Spleen (tissue), 11 donors: ENCODE data around the gene TNFAIP8. TPM values are rescaled to one million over a fixed set of nuclear protein-coding genes. Genes with fewer than 3 reads are reported as not detected.
A peak's percentile ranks its signal among the peaks of the same experiment; 100 is the strongest.

Experiments
- DNase-seq: peaks from one replicate; pipeline ENCODE4 v3.0.0-alpha.2; 2020
- H3K27ac ChIP-seq, 8 donors: fragments of 200-600 bp; sonication (generic) in 7 of 8; 1 replicate in 4 of 8; 2 replicates in 4 of 8; pipeline versions ENCODE4 v1.5.0 to v1.8.0; 2016 to 2021; ENCODE audit warnings: inconsistent platforms in 4 of 8, mild to moderate bottlenecking in 4 of 8, moderate library complexity in 1 of 8
- H3K27me3 ChIP-seq, 7 donors: fragments of 200-600 bp; sonication (generic) in 6 of 7; replicated peaks in 1 of 7; 1 replicate in 4 of 7; 2 replicates in 3 of 7; pipeline versions ENCODE4 v1.5.0 to v1.8.0; 2016 to 2021; ENCODE audit warnings: inconsistent platforms in 3 of 7, mild to moderate bottlenecking in 1 of 7
- H3K36me3 ChIP-seq, 6 donors: fragments of 200-600 bp; sonication (generic) in 5 of 6; 1 replicate in 4 of 6; 2 replicates in 2 of 6; pipeline versions ENCODE4 v1.5.0 to v1.8.0; 2016 to 2021; ENCODE audit warnings: inconsistent platforms in 2 of 6
- H3K4me1 ChIP-seq, 6 donors: fragments of 200-600 bp; sonication (generic) in 5 of 6; 1 replicate in 3 of 6; 2 replicates in 3 of 6; pipeline versions ENCODE4 v1.5.0 to v1.8.0; 2016 to 2021; ENCODE audit warnings: inconsistent platforms in 3 of 6
- H3K4me3 ChIP-seq, 8 donors: fragments of 200-600 bp; sonication (generic) in 7 of 8; 1 replicate in 4 of 8; 2 replicates in 4 of 8; pipeline versions ENCODE4 v1.5.0 to v1.8.0; 2016 to 2021; ENCODE audit warnings: inconsistent platforms in 4 of 8, mild to moderate bottlenecking in 4 of 8, moderate library complexity in 2 of 8
- H3K9me3 ChIP-seq, 8 donors: fragments of 200-600 bp; sonication (generic) in 7 of 8; 1 replicate in 4 of 8; 2 replicates in 4 of 8; pipeline versions ENCODE4 v1.5.0 to v1.8.0; 2016 to 2021; ENCODE audit warnings: inconsistent platforms in 4 of 8
- POLR2A ChIP-seq, 3 donors: fragments of 450-650 bp; IDR thresholded peaks; one replicate each; pipeline ENCODE4 v1.5.1; 2017; ENCODE audit warnings: antibody characterized with exemption in 3 of 3, mild to moderate bottlenecking in 1 of 3
- POLR2AphosphoS5 ChIP-seq, 3 donors: sonication (generic); formaldehyde crosslinking; IDR thresholded peaks; one replicate each; pipeline ENCODE4 v1.5.1; 2017; ENCODE audit warnings: antibody characterized with exemption in 3 of 3
- WGBS, 5 donors: extraction: QIAGEN DNeasy Blood & Tissue Kit in 3 of 5; methylation state at CpG; one replicate each; pipeline versions ENCODE4 v1.1.5 to v1.1.7; 2013 to 2018; 5-methylcytosine and 5-hydroxymethylcytosine counted together
- intact Hi-C: fragments of 100-400 bp; cut with DNase I; formaldehyde crosslinking; loops from one replicate; pipeline ENCODE4 v1.15.0; 2023; ENCODE audit warnings: low total_unique reads
- polyA plus RNA-seq, 3 donors: library from polyadenylated mRNA; stranded (reverse); fragments of 200-250 nt; gene quantifications; one replicate each; pipeline ENCODE4 v1.2.1, GENCODE V29; 2013
- total RNA-seq, 7 donors: library from RNA; depleted of rRNA in 3 of 7; stranded (reverse); fragments of >200 nt in 3 of 7; fragmentation: NEBNext Ultra II Directional in 4 of 7; extraction: Animal tissue kit (Norgen Biotek cat#: 25700) in 4 of 7; gene quantifications; one replicate each; pipeline versions ENCODE4 v1.1.0 to v1.2.1, GENCODE V29; 2016 to 2021
- TF ChIP-seq, protein P1 (sequence below), 11 experiments: fragments of 200-600 bp in 7 of 11; fragments of 450-650 bp in 4 of 11; sonication (generic) in 4 of 11; IDR thresholded peaks in 8 of 11; conservative IDR thresholded peaks in 3 of 11; 1 replicate in 7 of 11; 2 replicates in 4 of 11; pipeline versions ENCODE4 v1.4.0 to v1.8.0; 2016 to 2021; ENCODE audit warnings: antibody characterized with exemption in 11 of 11, inconsistent platforms in 4 of 11, mild to moderate bottlenecking in 1 of 11
- donor health status: healthy with polysubstance abuse.
- donor health status: DM: no; HTN: no; CAD: no; lungs with moderate emphysema.
- donor health status: DM: no; HTN: no; CAD: no.
- donor health status: Bipolar disorder and iron deficiency.
- donor health status: healthy.
- donor health status: DM: no; HTN: no; CAD: no.
- donor health status: DM: yes; HTN: yes; CAD: no.

TNFAIP8 gene
- total and polyA plus RNA-seq, 10 donors = 71.1 to 123 (median 101) TPM

DNA sequence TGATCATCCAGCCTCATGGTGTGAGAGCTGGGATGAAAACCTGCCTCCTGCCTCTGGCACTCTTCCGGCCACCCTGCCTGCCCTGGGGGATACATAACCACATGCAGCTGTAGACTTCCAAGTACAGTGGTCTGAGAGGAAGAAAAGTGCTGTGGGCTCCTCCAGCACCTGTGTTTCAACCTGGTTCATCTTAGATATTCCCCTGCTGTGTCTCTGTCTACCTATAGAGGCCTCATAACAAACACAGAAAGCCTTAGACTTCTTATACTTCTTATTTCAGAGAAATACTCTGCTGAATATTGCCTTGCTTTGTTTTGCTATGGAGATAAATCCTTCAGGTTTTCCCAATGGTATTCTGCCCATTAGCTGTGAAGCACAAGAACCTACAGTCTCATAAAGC lies 19.6 kb upstream of the TNFAIP8 start:
- intact Hi-C loops = no loop called here
- Histone ChIP-seq H3K4me1 (peaks cover 29 to 100% (median 86%) of the 10 kb centered on the region in 6 donors), H3K27me3 (no peaks in the 10 kb centered on the region), H3K27ac (peak overlapping the region in 7 of 8 donors; percentile 30 to 91 (median 84)), H3K4me3 (peak overlapping the region in 2 of 8 donors; percentile 34 to 62), H3K36me3 (no peaks in the 10 kb centered on the region), H3K9me3 (no peaks in the 10 kb centered on the region)
- DNase-seq = no peak
- no peak for TF ChIP-seq POLR2A (IDR thresholded peaks at IDR 0.05)
- no peak for TF ChIP-seq POLR2AphosphoS5 (IDR thresholded peaks at IDR 0.05)
- TF ChIP-seq, protein P1, sequence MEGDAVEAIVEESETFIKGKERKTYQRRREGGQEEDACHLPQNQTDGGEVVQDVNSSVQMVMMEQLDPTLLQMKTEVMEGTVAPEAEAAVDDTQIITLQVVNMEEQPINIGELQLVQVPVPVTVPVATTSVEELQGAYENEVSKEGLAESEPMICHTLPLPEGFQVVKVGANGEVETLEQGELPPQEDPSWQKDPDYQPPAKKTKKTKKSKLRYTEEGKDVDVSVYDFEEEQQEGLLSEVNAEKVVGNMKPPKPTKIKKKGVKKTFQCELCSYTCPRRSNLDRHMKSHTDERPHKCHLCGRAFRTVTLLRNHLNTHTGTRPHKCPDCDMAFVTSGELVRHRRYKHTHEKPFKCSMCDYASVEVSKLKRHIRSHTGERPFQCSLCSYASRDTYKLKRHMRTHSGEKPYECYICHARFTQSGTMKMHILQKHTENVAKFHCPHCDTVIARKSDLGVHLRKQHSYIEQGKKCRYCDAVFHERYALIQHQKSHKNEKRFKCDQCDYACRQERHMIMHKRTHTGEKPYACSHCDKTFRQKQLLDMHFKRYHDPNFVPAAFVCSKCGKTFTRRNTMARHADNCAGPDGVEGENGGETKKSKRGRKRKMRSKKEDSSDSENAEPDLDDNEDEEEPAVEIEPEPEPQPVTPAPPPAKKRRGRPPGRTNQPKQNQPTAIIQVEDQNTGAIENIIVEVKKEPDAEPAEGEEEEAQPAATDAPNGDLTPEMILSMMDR (IDR thresholded peaks at IDR 0.05 in 8 of 11, conservative IDR thresholded peaks at IDR 0.05 in 3 of 11) = no peak
- 47 to 69% (median 63%) methylated on average over 1 of the region's 1 CpG for WGBS, 5 donors

DNA sequence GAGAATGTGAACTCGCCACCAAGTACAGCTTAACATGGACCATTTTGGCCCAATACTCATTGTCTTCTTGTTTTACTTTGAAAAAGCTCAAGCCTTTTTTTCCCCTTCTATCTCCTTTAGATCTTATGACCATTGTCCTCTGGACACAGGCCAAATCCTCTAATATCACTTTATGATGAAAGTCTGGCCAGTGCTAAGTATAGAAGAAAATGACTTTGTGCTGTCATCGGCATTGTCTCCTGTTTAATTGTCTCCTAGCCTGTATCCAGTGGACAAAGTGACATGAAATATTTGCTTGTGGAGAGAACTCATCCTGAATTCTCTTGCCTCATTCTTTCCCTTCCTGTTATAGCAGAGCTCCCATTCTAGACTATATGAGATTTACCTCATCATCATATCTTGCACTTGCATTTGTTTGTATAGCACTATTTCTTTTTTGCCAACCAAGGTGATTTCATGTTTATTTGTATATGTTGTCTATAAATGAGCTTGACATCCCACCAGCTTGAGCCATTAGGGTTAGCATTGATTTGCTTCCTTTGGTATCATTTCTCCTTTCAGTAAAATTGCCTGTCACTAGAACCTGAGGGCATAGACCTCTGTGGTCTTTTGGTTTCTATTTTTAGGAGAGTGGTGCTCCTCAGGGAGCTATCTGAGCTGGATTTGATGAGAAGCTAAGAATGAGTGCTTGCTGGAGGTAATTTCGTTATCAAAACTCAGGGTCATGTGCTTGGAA lies 18.8 kb upstream of the TNFAIP8 start:
- H3K9me3 ChIP-seq = no peaks in the 10 kb centered on the region

DNA sequence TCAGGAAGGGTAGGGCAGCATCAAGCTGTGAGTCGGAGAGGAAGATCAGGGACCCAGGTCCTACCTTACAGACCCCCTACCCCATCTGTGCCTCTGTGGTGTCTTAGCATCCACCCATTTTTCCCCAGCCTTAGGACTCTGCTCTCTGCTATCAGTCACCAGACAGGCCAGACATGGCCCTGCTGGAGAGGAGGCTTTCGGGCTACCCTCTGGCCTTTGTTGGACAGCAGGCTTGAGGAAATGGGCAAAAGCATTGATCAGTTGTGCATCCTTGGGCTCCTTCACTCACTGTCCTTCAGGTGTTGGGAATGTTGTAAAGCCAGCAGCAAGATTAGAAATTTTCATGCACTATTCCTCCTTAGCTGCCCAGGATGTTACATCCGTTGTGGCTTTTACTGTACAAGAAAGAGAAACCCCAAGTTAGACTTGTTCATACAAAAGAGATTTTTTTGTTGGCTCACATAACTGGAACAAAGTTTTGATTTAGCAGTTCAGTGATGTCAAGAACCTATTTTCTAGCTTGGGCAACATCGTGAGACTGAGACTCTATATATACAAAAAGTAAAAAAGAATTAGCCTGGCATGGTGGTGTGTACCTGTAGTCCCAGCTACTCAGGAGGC lies 17.4 kb upstream of the TNFAIP8 start:
- peak overlapping the region in 1 of 8 donors; percentile 38 for H3K4me3 ChIP-seq
- no peaks in the 10 kb centered on the region for H3K9me3 ChIP-seq
- no peaks in the 10 kb centered on the region for H3K36me3 ChIP-seq
- peak overlapping the region; percentile 23 to 91 (median 83) for H3K27ac ChIP-seq
- peaks cover 39 to 100% (median 87%) of the 10 kb centered on the region in 6 donors for H3K4me1 ChIP-seq
- intact Hi-C loops = no loop called here
- TF ChIP-seq, protein P1 (IDR thresholded peaks at IDR 0.05 in 8 of 11, conservative IDR thresholded peaks at IDR 0.05 in 3 of 11) = no peak
- TF ChIP-seq POLR2AphosphoS5 (IDR thresholded peaks at IDR 0.05) (no peak), POLR2A (IDR thresholded peaks at IDR 0.05) (no peak)
- no peak for DNase-seq
- 37 to 60% (median 56%) methylated on average over 3 to 4 of the region's 4 CpGs for WGBS, 5 donors
- no peaks in the 10 kb centered on the region for H3K27me3 ChIP-seq

More for the DNA sequence above, 18.8 kb upstream of the TNFAIP8 start:
- Histone ChIP-seq H3K4me1 (peaks cover 29 to 100% (median 86%) of the 10 kb centered on the region in 6 donors), H3K27ac (peak overlapping the region; percentile 30 to 91 (median 78)), H3K36me3 (no peaks in the 10 kb centered on the region), H3K27me3 (no peaks in the 10 kb centered on the region), H3K4me3 (peak overlapping the region in 1 of 8 donors; percentile 38)
- TF ChIP-seq POLR2A (IDR thresholded peaks at IDR 0.05) = no peak
- TF ChIP-seq, protein P1 (IDR thresholded peaks at IDR 0.05 in 8 of 11, conservative IDR thresholded peaks at IDR 0.05 in 3 of 11) = no peak
- TF ChIP-seq POLR2AphosphoS5 (IDR thresholded peaks at IDR 0.05) = no peak
- DNase-seq = no peak
- WGBS, 5 donors = 56 to 70% (median 62%) methylated on average over 3 of the region's 3 CpGs
- intact Hi-C loops = no loop called here

DNA sequence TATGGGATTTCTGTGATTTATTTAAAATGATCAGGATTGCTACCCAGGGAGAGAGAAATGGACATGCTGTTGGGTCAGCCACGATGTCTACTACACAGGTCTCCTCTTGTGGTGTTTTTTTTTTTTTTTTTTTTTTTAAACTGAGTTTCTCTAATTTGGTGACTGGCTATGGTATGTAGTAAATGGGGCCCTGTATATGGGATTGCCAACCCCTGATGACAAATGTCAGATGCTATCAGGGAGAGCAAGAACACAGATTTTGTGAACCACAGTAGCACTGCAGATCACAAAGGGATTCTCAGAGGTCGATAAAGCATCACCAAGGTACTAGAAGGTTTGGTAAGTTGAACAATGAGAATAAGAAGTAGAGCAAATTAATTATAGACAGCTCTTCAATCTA lies 16.5 kb upstream of the TNFAIP8 start:
- WGBS, 5 donors = 65 to 86% (median 82%) methylated on average over 2 of the region's 2 CpGs

More for the DNA sequence above, 16.5 kb upstream of the TNFAIP8 start:
- TF ChIP-seq POLR2AphosphoS5 (IDR thresholded peaks at IDR 0.05) = no peak
- H3K27ac ChIP-seq = peak overlapping the region; percentile 44 to 91 (median 85)
- intact Hi-C loops = no loop called here
- H3K27me3 ChIP-seq = no peaks in the 10 kb centered on the region
- no peak overlapping the region for H3K4me3 ChIP-seq
- no peak for DNase-seq
- no peaks in the 10 kb centered on the region for H3K9me3 ChIP-seq
- no peaks in the 10 kb centered on the region for H3K36me3 ChIP-seq
- H3K4me1 ChIP-seq = peaks cover 47 to 100% (median 94%) of the 10 kb centered on the region in 6 donors
